Keratinocyte (primary cell): Measurements from ENCODE around the gene CREB3L2.

Experiments
- CTCF ChIP-seq, 3 experiments: IDR thresholded peaks in 1 of 3; conservative IDR thresholded peaks in 1 of 3; optimal IDR thresholded peaks in 1 of 3; 2 replicates in 2 of 3; 3 replicates in 1 of 3; pipeline versions ENCODE3 to v1.5.1; 2011; ENCODE audit warnings: low read length in 3 of 3, mild to moderate bottlenecking in 3 of 3, moderate library complexity in 2 of 3, control low read depth in 1 of 3, inconsistent platforms in 1 of 3; ENCODE audit not compliant: insufficient read depth in 2 of 3; ENCODE audit errors: extremely low read depth in 1 of 3
- EZH2 ChIP-seq: IDR thresholded peaks from one replicate; pipeline ENCODE4 v1.6.1; 2012; ENCODE audit warnings: inconsistent platforms, mild to moderate bottlenecking, low read length, moderate library complexity

- no peak for TF ChIP-seq CTCF (optimal IDR thresholded peaks at IDR 0.05 in 1 of 3, IDR thresholded peaks at IDR 0.05 in 1 of 3, conservative IDR thresholded peaks at IDR 0.05 in 1 of 3; ENCODE audit: extremely low read depth in 1 of 3, insufficient read depth in 2 of 3, low read length in 3 of 3)
- no peak for TF ChIP-seq EZH2
Observed at GRCh38 chr7:138032186-138032585, 30.3 kb upstream of the CREB3L2 start.
